T47D (cell line): ENCODE measurements around the gene MCUB.

Source experiments
- DNase-seq, 2 experiments: peaks; one replicate each; pipeline versions ENCODE4 v3.0.0 to v3.0.0-alpha.2; 2011 to 2012; ENCODE audit warnings: low read depth in 1 of 2, low spot score in 1 of 2
- JUND ChIP-seq: IDR thresholded peaks from 2 replicates; pipeline ENCODE4 v1.6.1; 2012; ENCODE audit warnings: low read depth
- in situ Hi-C: cut with HindIII; loops from 2 replicates; pipeline ENCODE4 v1.10.0; 2016; ENCODE audit warnings: low sequenced_read_pairs, low pct_unique_long_range_greater_than_20kb

The MCUB gene

GRCh38 chr4:109735566-109736365 lies 175.7 kb downstream of the MCUB start:
- in situ Hi-C loops = no loop called here
- DNase-seq = no peak
- no peak for TF ChIP-seq JUND
